ENCODE results near the gene TNIP1.

TNIP1 gene

GRCh38 chr5:151020304-151021110 is 60.3 kb downstream of the TNIP1 start, which contains the start of gene GPX3:
TSS of gene GPX3 (plus strand) at chr5:151020591. CDS start at chr5:151020655, 64 bp downstream.
- DNase-seq: no peak

- DNase-seq: no peak
Observed at GRCh38 chr5:151019331-151019730, 61.5 kb downstream of the TNIP1 start.

GRCh38 chr5:151018846-151019245 is 62.0 kb downstream of the TNIP1 start:
- DNase-seq: no peak

GRCh38 chr5:151017897-151018296 is 62.9 kb downstream of the TNIP1 start:
- DNase-seq: no peak

GRCh38 chr5:151016700-151017099 is 64.1 kb downstream of the TNIP1 start:
- DNase-seq: no peak

GRCh38 chr5:151015974-151016587 is 64.8 kb downstream of the TNIP1 start:
- DNase-seq: no peak

- no peak for DNase-seq
Observed at GRCh38 chr5:151014680-151015343, 66.0 kb downstream of the TNIP1 start.

GRCh38 chr5:151012862-151013261 is 68.0 kb downstream of the TNIP1 start:
- DNase-seq: no peak

- DNase-seq: no peak
Observed at GRCh38 chr5:151008906-151009305, 71.9 kb downstream of the TNIP1 start.

- DNase-seq: no peak
Observed at GRCh38 chr5:151008210-151008491, 72.7 kb downstream of the TNIP1 start.

GRCh38 chr5:151007430-151008209 is 73.2 kb downstream of the TNIP1 start:
- DNase-seq: no peak

GRCh38 chr5:151006704-151007334 is 74.0 kb downstream of the TNIP1 start:
- DNase-seq: no peak

- no peak for DNase-seq
Observed at GRCh38 chr5:151005950-151006576, 74.8 kb downstream of the TNIP1 start.

- no peak for DNase-seq
Observed at GRCh38 chr5:151005187-151005949, 75.5 kb downstream of the TNIP1 start.

GRCh38 chr5:151004499-151004898 is 76.3 kb downstream of the TNIP1 start:
- DNase-seq: no peak

GRCh38 chr5:151003503-151003860 is 77.4 kb downstream of the TNIP1 start:
- DNase-seq: no peak

GRCh38 chr5:151002681-151003502 is 77.9 kb downstream of the TNIP1 start:
- no peak for DNase-seq

GRCh38 chr5:151002250-151002649 is 78.6 kb downstream of the TNIP1 start:
- no peak for DNase-seq

- DNase-seq: no peak
Observed at GRCh38 chr5:151001436-151001835, 79.4 kb downstream of the TNIP1 start.

GRCh38 chr5:150999704-151000442 is 81.0 kb downstream of the TNIP1 start:
- no peak for DNase-seq

All from T-helper 9 cell (primary cell).